K562 (cell line): ENCODE results near the gene TPBGL. TPM values are rescaled to one million over a fixed set of nuclear protein-coding genes. Genes with fewer than 3 reads are reported as not detected.

Experiments used
- EHMT2 ChIP-seq: fragments of 450-650 bp; IDR thresholded peaks from 2 replicates; pipeline ENCODE4 v1.6.1; 2018; ENCODE audit warnings: antibody characterized with exemption
- SP1 ChIP-seq: sonication (generic); formaldehyde crosslinking; IDR thresholded peaks from 2 replicates; pipeline ENCODE4 v1.8.1; 2022; ENCODE audit warnings: mild to moderate bottlenecking, missing genetic modification reagents
- USF1 ChIP-seq: sonication (generic); formaldehyde crosslinking; IDR thresholded peaks from 2 replicates; pipeline ENCODE4 v1.9.0; 2022; ENCODE audit warnings: mild to moderate bottlenecking, missing genetic modification reagents
- ZBTB17 ChIP-seq: fragments of 450-650 bp; formaldehyde crosslinking; IDR thresholded peaks from 2 replicates; pipeline ENCODE4 v1.4.0; 2020; ENCODE audit warnings: mild to moderate bottlenecking
- ZNF263 ChIP-seq: sonication (generic); formaldehyde crosslinking; IDR thresholded peaks from 2 replicates; pipeline ENCODE4 v1.8.0; 2022; ENCODE audit warnings: mild to moderate bottlenecking, missing genetic modification reagents, borderline replicate concordance
- ZNF395 ChIP-seq: fragments of 200-800 bp; sonication (Bioruptor generic); IDR thresholded peaks from 2 replicates; pipeline ENCODE4 v1.6.1; 2017; ENCODE audit warnings: missing genetic modification characterization, missing compliant biosample characterization
- ZNF449 ChIP-seq: fragments of 250-450 bp; sonication (Bioruptor Pico); IDR thresholded peaks from 2 replicates; pipeline ENCODE4 v1.8.0; 2022; ENCODE audit warnings: moderate library complexity, mild to moderate bottlenecking, inconsistent platforms
- polyA plus RNA-seq, 8 experiments: library from polyadenylated mRNA; depleted of rRNA in 4 of 8; stranded (reverse) in 5 of 8; unstranded in 3 of 8; fragments of >200 nt; fragmentation: Nextera tagmentation in 2 of 8; fragmentation: Illumina TruSeq in 1 of 8; extraction: Ambion mirVana in 2 of 8; extraction: Trizol in 1 of 8; gene quantifications; 2 replicates each; pipeline versions ENCODE4 v1.2.1 to v1.2.3, GENCODE V29; 2011 to 2014; ENCODE audit warnings: inconsistent platforms in 1 of 8, missing spikeins in 1 of 8
- total RNA-seq, 7 experiments: library from RNA; depleted of rRNA in 6 of 7; stranded (reverse); fragments of >200 nt in 6 of 7; fragmentation: Illumina TruSeq in 2 of 7; extraction: Trizol in 2 of 7; gene quantifications; 2 replicates each; pipeline versions ENCODE4 v1.2.1 to v1.2.3, GENCODE V29; 2011 to 2021; ENCODE audit warnings: low replicate concordance in 1 of 7
- TF ChIP-seq, protein P1 (sequence below): sonication (generic); formaldehyde crosslinking; IDR thresholded peaks from 2 replicates; pipeline ENCODE4 v1.8.0; 2023; ENCODE audit warnings: mild to moderate bottlenecking, missing genetic modification reagents
- TF ChIP-seq, protein P2 (sequence below), 2 experiments: fragments of 450-650 bp; formaldehyde crosslinking in 1 of 2; IDR thresholded peaks; 2 replicates each; pipeline versions ENCODE4 v1.4.0 to v1.6.1; 2014 to 2020; ENCODE audit warnings: mild to moderate bottlenecking in 2 of 2, borderline replicate concordance in 1 of 2, low read depth in 1 of 2

Gene TPBGL
- total and polyA plus RNA-seq, 9 of the 15 experiments (the other 6 are each of a cell fraction or from before 2014, with no cell fraction given), result 0.04 to 0.11 (median 0.06) TPM; not detected in 6

- TF ChIP-seq, protein P1, sequence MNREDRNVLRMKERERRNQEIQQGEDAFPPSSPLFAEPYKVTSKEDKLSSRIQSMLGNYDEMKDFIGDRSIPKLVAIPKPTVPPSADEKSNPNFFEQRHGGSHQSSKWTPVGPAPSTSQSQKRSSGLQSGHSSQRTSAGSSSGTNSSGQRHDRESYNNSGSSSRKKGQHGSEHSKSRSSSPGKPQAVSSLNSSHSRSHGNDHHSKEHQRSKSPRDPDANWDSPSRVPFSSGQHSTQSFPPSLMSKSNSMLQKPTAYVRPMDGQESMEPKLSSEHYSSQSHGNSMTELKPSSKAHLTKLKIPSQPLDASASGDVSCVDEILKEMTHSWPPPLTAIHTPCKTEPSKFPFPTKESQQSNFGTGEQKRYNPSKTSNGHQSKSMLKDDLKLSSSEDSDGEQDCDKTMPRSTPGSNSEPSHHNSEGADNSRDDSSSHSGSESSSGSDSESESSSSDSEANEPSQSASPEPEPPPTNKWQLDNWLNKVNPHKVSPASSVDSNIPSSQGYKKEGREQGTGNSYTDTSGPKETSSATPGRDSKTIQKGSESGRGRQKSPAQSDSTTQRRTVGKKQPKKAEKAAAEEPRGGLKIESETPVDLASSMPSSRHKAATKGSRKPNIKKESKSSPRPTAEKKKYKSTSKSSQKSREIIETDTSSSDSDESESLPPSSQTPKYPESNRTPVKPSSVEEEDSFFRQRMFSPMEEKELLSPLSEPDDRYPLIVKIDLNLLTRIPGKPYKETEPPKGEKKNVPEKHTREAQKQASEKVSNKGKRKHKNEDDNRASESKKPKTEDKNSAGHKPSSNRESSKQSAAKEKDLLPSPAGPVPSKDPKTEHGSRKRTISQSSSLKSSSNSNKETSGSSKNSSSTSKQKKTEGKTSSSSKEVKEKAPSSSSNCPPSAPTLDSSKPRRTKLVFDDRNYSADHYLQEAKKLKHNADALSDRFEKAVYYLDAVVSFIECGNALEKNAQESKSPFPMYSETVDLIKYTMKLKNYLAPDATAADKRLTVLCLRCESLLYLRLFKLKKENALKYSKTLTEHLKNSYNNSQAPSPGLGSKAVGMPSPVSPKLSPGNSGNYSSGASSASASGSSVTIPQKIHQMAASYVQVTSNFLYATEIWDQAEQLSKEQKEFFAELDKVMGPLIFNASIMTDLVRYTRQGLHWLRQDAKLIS, result peak; percentile 74; the same call in 1 of the 2 replicates
- TF ChIP-seq, protein P2, sequence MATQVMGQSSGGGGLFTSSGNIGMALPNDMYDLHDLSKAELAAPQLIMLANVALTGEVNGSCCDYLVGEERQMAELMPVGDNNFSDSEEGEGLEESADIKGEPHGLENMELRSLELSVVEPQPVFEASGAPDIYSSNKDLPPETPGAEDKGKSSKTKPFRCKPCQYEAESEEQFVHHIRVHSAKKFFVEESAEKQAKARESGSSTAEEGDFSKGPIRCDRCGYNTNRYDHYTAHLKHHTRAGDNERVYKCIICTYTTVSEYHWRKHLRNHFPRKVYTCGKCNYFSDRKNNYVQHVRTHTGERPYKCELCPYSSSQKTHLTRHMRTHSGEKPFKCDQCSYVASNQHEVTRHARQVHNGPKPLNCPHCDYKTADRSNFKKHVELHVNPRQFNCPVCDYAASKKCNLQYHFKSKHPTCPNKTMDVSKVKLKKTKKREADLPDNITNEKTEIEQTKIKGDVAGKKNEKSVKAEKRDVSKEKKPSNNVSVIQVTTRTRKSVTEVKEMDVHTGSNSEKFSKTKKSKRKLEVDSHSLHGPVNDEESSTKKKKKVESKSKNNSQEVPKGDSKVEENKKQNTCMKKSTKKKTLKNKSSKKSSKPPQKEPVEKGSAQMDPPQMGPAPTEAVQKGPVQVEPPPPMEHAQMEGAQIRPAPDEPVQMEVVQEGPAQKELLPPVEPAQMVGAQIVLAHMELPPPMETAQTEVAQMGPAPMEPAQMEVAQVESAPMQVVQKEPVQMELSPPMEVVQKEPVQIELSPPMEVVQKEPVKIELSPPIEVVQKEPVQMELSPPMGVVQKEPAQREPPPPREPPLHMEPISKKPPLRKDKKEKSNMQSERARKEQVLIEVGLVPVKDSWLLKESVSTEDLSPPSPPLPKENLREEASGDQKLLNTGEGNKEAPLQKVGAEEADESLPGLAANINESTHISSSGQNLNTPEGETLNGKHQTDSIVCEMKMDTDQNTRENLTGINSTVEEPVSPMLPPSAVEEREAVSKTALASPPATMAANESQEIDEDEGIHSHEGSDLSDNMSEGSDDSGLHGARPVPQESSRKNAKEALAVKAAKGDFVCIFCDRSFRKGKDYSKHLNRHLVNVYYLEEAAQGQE (IDR thresholded peaks at IDR 0.05; ENCODE audit: borderline replicate concordance), result peak; percentile 100
- TF ChIP-seq, protein P2 (CRISPR knock-in tag; IDR thresholded peaks at IDR 0.05; ENCODE audit: low read depth), result peak; percentile 99
- TF ChIP-seq ZNF449 (CRISPR knock-in tag) (peak; percentile 55; the same call in 1 of the 2 replicates), ZNF263 (peak; percentile 78), EHMT2 (peak; percentile 100), ZBTB17 (CRISPR knock-in tag) (0 out of 2 replicates have a peak, but pooled peaks have one; percentile 28), USF1 (CRISPR knock-in tag) (0 out of 2 replicates have a peak, but pooled peaks have one; percentile 18), SP1 (peak; percentile 80), ZNF395 (CRISPR knock-in tag) (peak; percentile 92)
Measured at GRCh38 chr11:75214411-75214821, 26.2 kb upstream of the TPBGL start (continued).
